Testis (tissue), 3 donors: Measurements from ENCODE around the gene DDIT3. TPM values are rescaled to one million over a fixed set of nuclear protein-coding genes. Genes with fewer than 3 reads are reported as not detected.
A peak's percentile ranks its signal among the peaks of the same experiment; 100 is the strongest.

ENCODE experiments used
- DNase-seq: peaks from one replicate; pipeline ENCODE4 v3.0.0-alpha.2; 2019
- H3K27ac ChIP-seq, 2 donors: fragments of 200-600 bp; sonication (generic); one replicate each; pipeline ENCODE4 v1.5.1; 2019
- H3K27me3 ChIP-seq: fragments of 200-600 bp; sonication (generic); one replicate; pipeline ENCODE4 v1.5.1; 2019
- H3K36me3 ChIP-seq: fragments of 200-600 bp; sonication (generic); one replicate; pipeline ENCODE4 v1.5.1; 2017; ENCODE audit warnings: low read depth; ENCODE audit errors: missing control alignments
- H3K4me1 ChIP-seq: fragments of 200-600 bp; sonication (generic); one replicate; pipeline ENCODE4 v1.5.1; 2019
- H3K4me3 ChIP-seq, 2 donors: fragments of 200-600 bp; sonication (generic); one replicate each; pipeline ENCODE4 v1.5.1; 2017 to 2019
- H3K9me3 ChIP-seq: fragments of 200-600 bp; sonication (generic); one replicate; pipeline ENCODE4 v1.5.1; 2017
- POLR2A ChIP-seq: fragments of 450-650 bp; IDR thresholded peaks from one replicate; pipeline ENCODE4 v1.6.1; 2017; ENCODE audit warnings: antibody characterized with exemption, mild to moderate bottlenecking, moderate library complexity
- WGBS, 2 donors: methylation state at CpG; one replicate each; pipeline ENCODE4 v1.1.5; 2018; 5-methylcytosine and 5-hydroxymethylcytosine counted together
- intact Hi-C: fragments of 100-400 bp; cut with DNase I; formaldehyde crosslinking; loops from one replicate; pipeline ENCODE4 v1.15.1; 2023; ENCODE audit warnings: low total_unique reads
- polyA plus RNA-seq: library from polyadenylated mRNA; stranded (reverse); fragments of 350-450 nt; fragmentation: Illumina TruSeq; extraction: RNeasy Lipid Tissue Mini Kit (QIAGEN cat#74804); gene quantifications from one replicate; pipeline ENCODE4 v1.2.3, GENCODE V29; 2014; ENCODE audit warnings: low read depth, low replicate concordance; ENCODE audit not compliant: insufficient read depth
- total RNA-seq, 2 donors: library from RNA; depleted of rRNA; stranded (reverse); fragments of >200 nt; gene quantifications; one replicate each; pipeline ENCODE4 v1.2.3, GENCODE V29; 2016
- TF ChIP-seq, protein P1 (sequence below), 3 experiments: fragments of 450-650 bp in 2 of 3; fragments of 200-600 bp in 1 of 3; sonication (generic) in 1 of 3; IDR thresholded peaks; one replicate each; pipeline ENCODE4 v1.5.1; 2016 to 2019; ENCODE audit warnings: antibody characterized with exemption in 3 of 3, mild to moderate bottlenecking in 2 of 3, moderate library complexity in 1 of 3

The DDIT3 gene
- total and polyA plus RNA-seq, 3 donors from 2014 or later = 44.2 to 63.9 (median 45.6) TPM

DNA sequence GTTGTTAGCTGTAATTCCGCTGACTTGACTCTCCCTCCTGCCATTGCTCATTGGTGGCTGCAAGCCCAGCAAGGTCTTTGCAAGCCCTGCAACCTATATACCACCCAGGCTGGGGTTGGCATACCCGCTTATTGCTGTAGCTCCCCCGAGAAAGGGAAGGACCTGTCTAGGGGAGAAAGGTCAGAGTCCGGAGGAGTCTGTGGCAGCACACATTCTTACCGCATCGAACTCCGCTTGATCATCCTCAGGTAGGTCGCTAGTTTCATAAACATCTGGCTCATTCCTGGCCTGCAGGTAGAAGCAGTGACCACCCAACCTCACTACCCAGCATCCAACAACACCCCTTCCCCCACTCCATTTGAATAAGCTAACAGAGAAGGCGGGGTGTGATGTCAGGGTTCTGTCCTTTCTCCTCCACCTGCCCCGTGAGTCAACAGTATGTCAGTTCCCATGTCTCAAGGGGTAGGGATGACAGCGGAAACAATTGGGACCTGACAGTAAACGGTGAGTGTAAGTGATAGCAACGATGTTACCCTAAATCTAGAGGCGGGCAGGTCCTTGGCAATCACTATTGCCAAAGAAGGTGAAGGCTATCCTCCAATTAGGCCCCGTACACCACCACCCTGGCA is 25.6 kb upstream of the DDIT3 start:
- no peak for DNase-seq
- Histone ChIP-seq H3K27me3 (no peaks in the 10 kb centered on the region), H3K4me3 (peak overlapping the region; percentile 79 to 94), H3K4me1 (peaks cover 15% of the 10 kb centered on the region), H3K9me3 (no peaks in the 10 kb centered on the region), H3K27ac (no peak overlapping the region), H3K36me3 (no peaks in the 10 kb centered on the region)
- no peak for TF ChIP-seq POLR2A
- TF ChIP-seq, protein P1, sequence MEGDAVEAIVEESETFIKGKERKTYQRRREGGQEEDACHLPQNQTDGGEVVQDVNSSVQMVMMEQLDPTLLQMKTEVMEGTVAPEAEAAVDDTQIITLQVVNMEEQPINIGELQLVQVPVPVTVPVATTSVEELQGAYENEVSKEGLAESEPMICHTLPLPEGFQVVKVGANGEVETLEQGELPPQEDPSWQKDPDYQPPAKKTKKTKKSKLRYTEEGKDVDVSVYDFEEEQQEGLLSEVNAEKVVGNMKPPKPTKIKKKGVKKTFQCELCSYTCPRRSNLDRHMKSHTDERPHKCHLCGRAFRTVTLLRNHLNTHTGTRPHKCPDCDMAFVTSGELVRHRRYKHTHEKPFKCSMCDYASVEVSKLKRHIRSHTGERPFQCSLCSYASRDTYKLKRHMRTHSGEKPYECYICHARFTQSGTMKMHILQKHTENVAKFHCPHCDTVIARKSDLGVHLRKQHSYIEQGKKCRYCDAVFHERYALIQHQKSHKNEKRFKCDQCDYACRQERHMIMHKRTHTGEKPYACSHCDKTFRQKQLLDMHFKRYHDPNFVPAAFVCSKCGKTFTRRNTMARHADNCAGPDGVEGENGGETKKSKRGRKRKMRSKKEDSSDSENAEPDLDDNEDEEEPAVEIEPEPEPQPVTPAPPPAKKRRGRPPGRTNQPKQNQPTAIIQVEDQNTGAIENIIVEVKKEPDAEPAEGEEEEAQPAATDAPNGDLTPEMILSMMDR (IDR thresholded peaks at IDR 0.05) = no peak
- 33 to 53% methylated on average over 15 of the region's 15 CpGs for WGBS, 2 donors
- intact Hi-C loops = no loop called here

DNA sequence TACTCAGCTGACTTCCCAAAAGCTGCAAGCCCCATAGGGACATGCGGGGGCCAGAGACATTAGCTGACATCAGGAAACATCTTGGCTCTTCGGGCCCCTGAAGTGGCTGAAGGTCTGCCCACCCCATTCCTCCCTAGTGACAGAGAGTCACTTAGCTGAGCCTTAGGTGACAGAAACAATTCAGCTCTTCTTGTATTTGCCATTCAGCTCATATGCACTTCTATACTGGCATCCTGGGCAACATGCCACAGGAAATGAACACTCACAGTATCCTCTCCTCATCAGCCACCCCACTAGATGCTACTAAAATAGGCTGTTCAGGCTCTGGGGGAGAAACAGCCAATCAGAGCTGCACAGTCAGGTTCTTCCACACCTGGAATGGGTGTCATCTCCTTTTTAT is 23.3 kb upstream of the DDIT3 start:
- no peaks in the 10 kb centered on the region for H3K9me3 ChIP-seq
- no peak overlapping the region for H3K4me3 ChIP-seq
- no peak for DNase-seq
- H3K27ac ChIP-seq = no peak overlapping the region
- H3K36me3 ChIP-seq = no peaks in the 10 kb centered on the region
- WGBS, 2 donors = 89 to 100% methylated on average over 2 of the region's 2 CpGs
- peaks cover 9% of the 10 kb centered on the region for H3K4me1 ChIP-seq
- H3K27me3 ChIP-seq = no peaks in the 10 kb centered on the region
- intact Hi-C loops = no loop called here
- TF ChIP-seq POLR2A = no peak

DNA sequence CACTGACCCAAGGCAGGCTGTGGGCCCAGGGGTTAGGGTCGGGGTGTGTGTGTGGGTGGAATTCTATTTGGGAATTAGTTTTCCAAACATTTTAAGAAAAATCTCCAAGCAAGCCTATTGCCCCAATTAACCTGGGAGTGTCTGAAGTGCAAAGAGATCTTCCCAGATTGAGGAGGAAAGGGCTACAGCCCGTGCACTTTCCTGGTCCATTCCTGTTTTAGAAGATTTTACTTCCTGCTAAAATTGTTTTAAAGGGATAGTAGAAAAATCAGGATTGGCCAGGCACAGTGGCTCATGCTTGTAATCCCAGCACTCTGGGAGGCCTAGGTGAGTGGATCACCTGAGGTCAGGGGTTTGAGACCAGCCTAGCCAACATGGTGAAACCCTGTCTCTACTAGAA is 21.4 kb upstream of the DDIT3 start:
- intact Hi-C loops = no loop called here
- no peaks in the 10 kb centered on the region for H3K36me3 ChIP-seq
- no peak overlapping the region for H3K27ac ChIP-seq
- H3K4me3 ChIP-seq = no peak overlapping the region
- 79 to 83% methylated on average over 2 of the region's 2 CpGs for WGBS, 2 donors
- no peak for TF ChIP-seq POLR2A
- TF ChIP-seq, protein P1 (IDR thresholded peaks at IDR 0.05) = no peak
- H3K4me1 ChIP-seq = peaks cover 9% of the 10 kb centered on the region
- H3K27me3 ChIP-seq = no peaks in the 10 kb centered on the region
- no peaks in the 10 kb centered on the region for H3K9me3 ChIP-seq
- no peak for DNase-seq

DNA sequence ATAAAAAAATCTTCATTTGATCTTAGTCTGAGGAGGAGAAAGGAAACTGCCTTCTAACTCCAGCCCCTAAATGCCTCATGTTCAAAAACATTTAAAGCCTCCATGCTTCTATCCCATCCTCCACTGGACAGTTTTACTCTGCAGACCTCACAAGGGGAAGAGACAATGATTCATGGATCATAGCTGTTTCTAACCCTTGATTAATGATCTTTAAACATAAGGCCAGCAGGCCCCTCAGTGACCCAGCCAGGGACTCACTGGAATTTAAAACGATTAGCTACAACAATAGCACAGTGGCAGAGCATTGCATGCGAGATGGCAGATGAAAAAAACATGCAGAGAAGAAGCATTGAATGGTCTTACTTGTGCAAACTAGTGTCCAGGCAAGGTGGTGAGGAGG is 20.7 kb upstream of the DDIT3 start:
- Histone ChIP-seq H3K27me3 (no peaks in the 10 kb centered on the region), H3K4me1 (peaks cover 4% of the 10 kb centered on the region), H3K27ac (no peak overlapping the region), H3K4me3 (no peak overlapping the region), H3K36me3 (no peaks in the 10 kb centered on the region), H3K9me3 (no peaks in the 10 kb centered on the region)
- TF ChIP-seq, protein P1 (IDR thresholded peaks at IDR 0.05) = no peak
- no peak for TF ChIP-seq POLR2A
- intact Hi-C loops = no loop called here
- WGBS, 2 donors = 44 to 46% methylated on average over 2 of the region's 2 CpGs
- DNase-seq = no peak

DNA sequence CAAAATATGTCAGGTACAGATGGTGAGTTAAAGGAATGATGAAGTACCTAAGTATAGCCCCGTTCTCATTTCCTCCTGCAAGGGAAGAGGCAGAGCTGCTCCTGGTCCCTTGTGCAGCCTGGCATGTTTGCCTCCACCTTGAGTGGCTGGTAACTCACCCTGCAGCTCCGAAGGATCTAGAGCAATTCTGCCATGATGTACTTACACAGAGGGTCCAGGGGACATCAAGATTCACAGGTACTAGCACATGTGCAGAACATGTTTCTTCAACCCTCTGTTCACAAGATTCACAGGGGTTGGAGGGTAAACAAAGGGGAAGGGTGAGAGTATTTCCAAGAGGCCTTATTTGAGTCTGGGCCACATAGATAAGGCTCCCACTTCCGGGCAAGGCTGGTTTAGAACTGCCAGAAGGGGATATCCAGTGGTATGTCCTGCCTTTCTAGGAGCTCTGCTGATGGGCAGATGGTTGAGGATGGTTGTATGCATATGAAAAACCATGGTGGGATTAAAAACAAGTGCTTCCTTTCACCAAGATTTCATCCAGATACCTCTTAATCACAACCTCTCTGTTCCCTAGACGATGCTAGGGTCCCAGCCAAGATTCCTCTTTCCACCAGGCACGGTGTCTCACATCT is 18.9 kb upstream of the DDIT3 start:
- Histone ChIP-seq H3K4me3 (no peak overlapping the region), H3K27me3 (no peaks in the 10 kb centered on the region), H3K27ac (no peak overlapping the region), H3K36me3 (no peaks in the 10 kb centered on the region), H3K4me1 (no peaks in the 10 kb centered on the region), H3K9me3 (no peaks in the 10 kb centered on the region)
- DNase-seq = no peak
- intact Hi-C loops = no loop called here
- 81 to 89% methylated on average over 5 of the region's 5 CpGs for WGBS, 2 donors
- TF ChIP-seq, protein P1 (IDR thresholded peaks at IDR 0.05) = no peak
- TF ChIP-seq POLR2A = no peak
